T-helper 9 cell (primary cell): ENCODE measurements around the gene PDIK1L.
"Not testable (repeated sequence)": the region's sequence is repeated elsewhere in the genome, so short reads cannot be mapped to it uniquely, and the experiment has no call there.

Experiments used
- DNase-seq: peaks from one replicate; pipeline ENCODE4 v3.0.0-alpha.2; 2020

The PDIK1L gene

GRCh38 chr1:26092422-26092821 lies 19.2 kb upstream of the PDIK1L start:
- DNase-seq, result no peak

- DNase-seq, result not testable (repeated sequence)
Measured at GRCh38 chr1:26093569-26093968, 18.1 kb upstream of the PDIK1L start.

- DNase-seq, result no peak
Measured at GRCh38 chr1:26094076-26094669, 17.5 kb upstream of the PDIK1L start.

GRCh38 chr1:26094677-26095383 lies 16.8 kb upstream of the PDIK1L start:
- DNase-seq, result no peak

GRCh38 chr1:26096471-26096870 lies 15.2 kb upstream of the PDIK1L start:
- DNase-seq, result no peak

- no peak for DNase-seq
Measured at GRCh38 chr1:26097696-26098095, 13.9 kb upstream of the PDIK1L start.

GRCh38 chr1:26098602-26099001 lies 13.0 kb upstream of the PDIK1L start:
- no peak for DNase-seq

GRCh38 chr1:26099780-26100179 lies 11.8 kb upstream of the PDIK1L start:
- DNase-seq, result no peak

GRCh38 chr1:26100204-26100603 lies 11.4 kb upstream of the PDIK1L start:
- DNase-seq, result not testable (repeated sequence)

- no peak for DNase-seq
Measured at GRCh38 chr1:26102119-26102518, 9.5 kb upstream of the PDIK1L start.

GRCh38 chr1:26102526-26102925 lies 9.1 kb upstream of the PDIK1L start:
- DNase-seq, result no peak

GRCh38 chr1:26105226-26105548 lies 6.4 kb upstream of the PDIK1L start:
- DNase-seq, result not testable (repeated sequence)

- DNase-seq, result no peak
Measured at GRCh38 chr1:26109229-26110164, 2.1 kb upstream of the PDIK1L start.

- peak; percentile 69 for DNase-seq
Measured at GRCh38 chr1:26110731-26111529, 694 bp upstream of the PDIK1L start.

- DNase-seq, result no peak
Measured at GRCh38 chr1:26112407-26112775, 767 bp downstream of the PDIK1L start.

- DNase-seq, result no peak
Measured at GRCh38 chr1:26114165-26114927, 2.7 kb downstream of the PDIK1L start.

GRCh38 chr1:26119892-26120608 lies 8.4 kb downstream of the PDIK1L start:
- DNase-seq, result no peak

- no peak for DNase-seq
Measured at GRCh38 chr1:26121854-26122773, 10.5 kb downstream of the PDIK1L start.

GRCh38 chr1:26122988-26123973 lies 11.7 kb downstream of the PDIK1L start:
- no peak for DNase-seq
